Brain microvascular endothelial cell (primary cell): ENCODE results near the gene AFF1.
"Not testable (repeated sequence)": the region's sequence is repeated elsewhere in the genome, so short reads cannot be mapped to it uniquely, and the experiment has no call there.

Experiments
- DNase-seq: peaks from one replicate; pipeline ENCODE4 v3.0.0-alpha.2; 2020
- H3K27ac ChIP-seq: fragments of 250-450 bp; sonication (Bioruptor Pico); 2 replicates; pipeline ENCODE4 v1.5.1; 2020; ENCODE audit warnings: mild to moderate bottlenecking, moderate library complexity
- H3K27me3 ChIP-seq: fragments of 250-450 bp; sonication (Bioruptor Pico); replicated peaks from 2 replicates; pipeline ENCODE4 v1.5.1; 2020; ENCODE audit warnings: mild to moderate bottlenecking
- H3K36me3 ChIP-seq: fragments of 250-450 bp; sonication (Bioruptor Pico); replicated peaks from 2 replicates; pipeline ENCODE4 v1.5.1; 2020; ENCODE audit warnings: mild to moderate bottlenecking
- H3K4me3 ChIP-seq: 2 replicates; pipeline ENCODE4 v1.5.1; 2011; ENCODE audit warnings: low read depth, mild to moderate bottlenecking, control low read depth, low read length, moderate library complexity
- CTCF ChIP-seq: IDR thresholded peaks from 2 replicates; pipeline ENCODE4 v1.5.1; 2011; ENCODE audit warnings: low read depth, mild to moderate bottlenecking, moderate library complexity, low read length, control low read depth, inconsistent platforms; ENCODE audit errors: missing control alignments
- in situ Hi-C: cut with HindIII; loops from 2 replicates; pipeline ENCODE4 v1.10.0; 2017; ENCODE audit warnings: low sequenced_read_pairs, low pct_ligation_motif_present

AFF1 gene

GRCh38 chr4:87012265-87012953, 77.6 kb downstream of the AFF1 start:
- in situ Hi-C loops, result no loop called here
- Histone ChIP-seq H3K36me3 (no peaks in the 10 kb centered on the region), H3K4me3 (no peak overlapping the region), H3K27ac (peak overlapping the region; percentile 59), H3K27me3 (no peaks in the 10 kb centered on the region)
- DNase-seq, result no peak
- no peak for TF ChIP-seq CTCF

DNA sequence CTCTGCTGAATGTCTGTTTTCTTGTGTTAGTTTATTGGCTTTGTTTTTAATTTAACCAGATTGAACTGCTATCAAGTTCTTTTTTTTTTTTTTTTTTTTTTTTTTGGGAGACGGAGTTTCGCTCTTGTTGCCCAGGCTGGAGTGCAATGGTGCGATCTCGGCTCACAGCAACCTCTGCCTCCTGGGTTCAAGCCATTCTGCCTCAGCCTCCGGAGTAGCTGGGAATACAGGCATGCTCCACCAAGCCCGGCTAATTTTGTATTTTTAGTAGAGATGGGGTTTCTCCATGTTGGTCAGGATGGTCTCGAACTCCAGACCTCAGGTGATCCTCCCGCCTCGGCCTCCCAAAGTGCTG, 78.1 kb downstream of the AFF1 start:
- H3K27me3 ChIP-seq, DNase-seq, H3K4me3 ChIP-seq, in situ Hi-C loops, H3K36me3 ChIP-seq, H3K27ac ChIP-seq: not testable (repeated sequence)

GRCh38 chr4:87014284-87014782, 79.5 kb downstream of the AFF1 start:
- no peak overlapping the region for H3K4me3 ChIP-seq
- no peak for TF ChIP-seq CTCF
- in situ Hi-C loops, result no loop called here
- no peak for DNase-seq
- no peaks in the 10 kb centered on the region for H3K36me3 ChIP-seq
- H3K27me3 ChIP-seq, result no peaks in the 10 kb centered on the region
- peak overlapping the region; percentile 34 for H3K27ac ChIP-seq

DNA sequence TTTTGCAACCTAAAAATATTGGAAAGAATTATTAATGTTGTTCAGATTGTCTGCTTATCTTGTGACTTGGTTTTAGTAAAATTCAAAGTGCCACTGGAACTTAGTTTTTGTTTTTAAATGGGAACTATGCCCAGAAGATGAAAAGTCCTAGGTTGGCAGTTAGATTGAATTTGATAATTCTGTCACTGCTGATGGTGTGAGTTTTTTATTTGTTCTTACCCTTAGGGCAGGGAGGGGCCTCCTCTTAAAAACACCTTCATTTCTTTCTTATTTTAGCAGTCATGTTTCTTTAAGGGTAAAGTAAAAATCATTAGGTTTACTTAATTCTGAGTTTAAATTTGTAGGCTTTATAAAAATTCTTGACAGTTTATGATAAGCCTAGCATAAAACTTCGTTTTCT, 80.6 kb downstream of the AFF1 start:
- no peak for DNase-seq
- H3K27ac ChIP-seq, result no peak overlapping the region
- no peak for TF ChIP-seq CTCF
- H3K27me3 ChIP-seq, result no peaks in the 10 kb centered on the region
- no peaks in the 10 kb centered on the region for H3K36me3 ChIP-seq
- H3K4me3 ChIP-seq, result no peak overlapping the region
- in situ Hi-C loops, result no loop called here

DNA sequence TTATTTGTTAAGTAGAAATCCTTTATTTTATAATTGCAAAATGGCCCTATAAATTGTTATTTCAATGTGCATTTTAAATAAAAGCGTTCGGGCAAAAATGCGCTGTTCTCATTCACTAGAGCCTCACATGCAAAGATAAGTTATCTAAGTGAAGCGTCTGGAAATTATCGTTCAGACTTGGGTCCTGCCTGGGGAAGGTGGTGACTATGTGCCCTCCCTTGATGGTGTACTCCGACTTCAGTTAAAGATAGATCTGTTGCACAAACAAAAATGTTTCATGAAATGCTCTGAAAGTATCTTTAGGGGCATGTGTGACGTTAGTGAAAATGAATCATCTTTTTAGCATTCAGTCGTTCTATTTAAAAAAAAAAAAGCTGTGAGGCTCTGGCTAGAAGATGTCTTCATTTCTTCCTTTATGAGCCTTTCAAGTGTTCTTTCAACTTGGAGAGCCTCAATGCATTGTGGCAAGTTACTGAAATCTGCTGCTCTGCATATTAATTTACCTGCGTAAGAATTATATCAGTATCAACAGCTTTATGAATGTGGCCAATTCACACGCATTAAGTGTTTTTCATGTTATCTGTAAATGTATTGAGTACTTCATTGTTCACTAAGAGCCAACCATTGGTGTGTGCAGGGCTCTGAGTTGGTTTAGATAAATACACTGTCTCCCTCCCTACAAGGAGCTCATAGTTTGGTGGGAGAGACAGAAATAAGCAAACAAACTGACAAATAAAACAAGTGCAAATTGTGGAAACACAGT, 83.0 kb downstream of the AFF1 start:
- Histone ChIP-seq H3K27me3 (no peaks in the 10 kb centered on the region), H3K4me3 (no peak overlapping the region), H3K27ac (peak overlapping the region; percentile 48), H3K36me3 (no peaks in the 10 kb centered on the region)
- TF ChIP-seq CTCF, result no peak
- in situ Hi-C loops, result no loop called here
- DNase-seq, result peak; percentile 82

GRCh38 chr4:87018753-87019152, 83.9 kb downstream of the AFF1 start:
- in situ Hi-C loops, result no loop called here
- Histone ChIP-seq H3K27ac (no peak overlapping the region), H3K4me3 (no peak overlapping the region), H3K36me3 (no peaks in the 10 kb centered on the region), H3K27me3 (no peaks in the 10 kb centered on the region)
- no peak for TF ChIP-seq CTCF
- DNase-seq, result no peak
